OCI-LY1 (cell line): ENCODE results near the gene SMU1.

Source experiments
- EZH2 ChIP-seq: fragments of 200-600 bp; sonication (generic), shearing (Covaris generic); IDR thresholded peaks from 2 replicates; pipeline ENCODE4 v1.8.0; 2017; ENCODE audit warnings: borderline replicate concordance, mixed run types, mild to moderate bottlenecking, antibody characterized with exemption, low read length, moderate library complexity, mixed read lengths
- TF ChIP-seq, protein P1 (sequence below): fragments of 200-600 bp; sonication (generic), shearing (Covaris generic); IDR thresholded peaks from 2 replicates; pipeline ENCODE4 v1.5.1; 2017; ENCODE audit warnings: mild to moderate bottlenecking, antibody characterized with exemption, low read length, moderate library complexity, mixed read lengths

DNA sequence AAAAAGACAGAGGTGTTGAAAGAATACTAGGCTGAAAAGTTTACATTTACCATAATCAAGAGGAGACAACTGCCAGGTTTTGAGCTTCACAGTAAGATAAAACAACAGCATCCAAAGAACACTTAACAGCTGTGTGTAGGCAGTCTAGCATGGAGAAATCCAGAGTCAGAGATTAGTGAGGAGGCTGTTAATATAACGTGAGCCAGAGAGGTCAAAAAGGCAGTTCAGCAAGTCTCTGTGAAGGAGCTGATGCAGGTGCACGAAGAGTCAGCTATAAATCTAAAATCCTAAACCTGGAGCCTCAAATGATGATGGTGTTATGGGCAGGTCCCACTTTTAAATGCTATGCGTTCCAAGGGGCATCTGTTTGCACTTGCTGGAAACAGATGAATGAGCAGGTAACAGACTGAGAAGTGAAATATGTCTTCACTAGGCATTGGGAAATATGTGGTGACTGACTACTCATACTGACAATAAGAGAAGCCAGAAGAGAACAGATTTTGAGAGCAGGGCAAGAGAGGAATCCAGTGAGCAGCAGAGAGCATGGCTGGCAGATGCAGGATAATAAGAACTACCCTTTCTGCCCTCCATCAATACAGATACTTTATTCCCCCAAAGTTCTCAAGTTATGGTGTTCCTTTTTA lies 83.8 kb downstream of the SMU1 start:
- TF ChIP-seq EZH2, result no peak
- TF ChIP-seq, protein P1, sequence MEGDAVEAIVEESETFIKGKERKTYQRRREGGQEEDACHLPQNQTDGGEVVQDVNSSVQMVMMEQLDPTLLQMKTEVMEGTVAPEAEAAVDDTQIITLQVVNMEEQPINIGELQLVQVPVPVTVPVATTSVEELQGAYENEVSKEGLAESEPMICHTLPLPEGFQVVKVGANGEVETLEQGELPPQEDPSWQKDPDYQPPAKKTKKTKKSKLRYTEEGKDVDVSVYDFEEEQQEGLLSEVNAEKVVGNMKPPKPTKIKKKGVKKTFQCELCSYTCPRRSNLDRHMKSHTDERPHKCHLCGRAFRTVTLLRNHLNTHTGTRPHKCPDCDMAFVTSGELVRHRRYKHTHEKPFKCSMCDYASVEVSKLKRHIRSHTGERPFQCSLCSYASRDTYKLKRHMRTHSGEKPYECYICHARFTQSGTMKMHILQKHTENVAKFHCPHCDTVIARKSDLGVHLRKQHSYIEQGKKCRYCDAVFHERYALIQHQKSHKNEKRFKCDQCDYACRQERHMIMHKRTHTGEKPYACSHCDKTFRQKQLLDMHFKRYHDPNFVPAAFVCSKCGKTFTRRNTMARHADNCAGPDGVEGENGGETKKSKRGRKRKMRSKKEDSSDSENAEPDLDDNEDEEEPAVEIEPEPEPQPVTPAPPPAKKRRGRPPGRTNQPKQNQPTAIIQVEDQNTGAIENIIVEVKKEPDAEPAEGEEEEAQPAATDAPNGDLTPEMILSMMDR, result no peak
